HL-60 (cell line): ENCODE data around the gene ANKK1.

ENCODE experiments used
- DNase-seq, 2 experiments: peaks; one replicate each; pipeline ENCODE4 v3.0.0-alpha.2; 2010 to 2020; ENCODE audit warnings: low read depth in 1 of 2, low spot score in 1 of 2
- H3K27ac ChIP-seq: fragments of 250-450 bp; sonication (Bioruptor Pico); replicated peaks from 2 replicates; pipeline ENCODE4 v1.5.1; 2020; ENCODE audit warnings: mild to moderate bottlenecking, moderate library complexity
- H3K27me3 ChIP-seq: fragments of 250-450 bp; sonication (Bioruptor Pico); 2 replicates; pipeline ENCODE4 v1.5.1; 2021; ENCODE audit warnings: mild to moderate bottlenecking, moderate library complexity; ENCODE audit not compliant: insufficient read depth, poor library complexity, severe bottlenecking
- H3K4me3 ChIP-seq: replicated peaks from 2 replicates; pipeline ENCODE4 v1.5.1; 2011; ENCODE audit warnings: mild to moderate bottlenecking, control low read depth, low read length; ENCODE audit not compliant: insufficient read depth
- CTCF ChIP-seq: IDR thresholded peaks from one replicate; pipeline ENCODE4 v1.5.1; 2011; ENCODE audit warnings: low read length, control low read depth, inconsistent platforms; ENCODE audit not compliant: insufficient read depth
- GABPA ChIP-seq: IDR thresholded peaks from 2 replicates; pipeline ENCODE4 v1.6.1; 2012; ENCODE audit warnings: low read depth
- POLR2AphosphoS5 ChIP-seq: IDR thresholded peaks from 2 replicates; pipeline ENCODE4 v1.6.1; 2012; ENCODE audit warnings: low read depth
- REST ChIP-seq: IDR thresholded peaks from 2 replicates; pipeline ENCODE4 v1.6.1; 2012; ENCODE audit warnings: low read depth; ENCODE audit not compliant: insufficient replicate concordance
- SPI1 ChIP-seq: IDR thresholded peaks from 2 replicates; pipeline ENCODE4 v1.6.1; 2012; ENCODE audit warnings: low read depth, mild to moderate bottlenecking, borderline replicate concordance

ANKK1 gene

GRCh38 chr11:113363406-113363805 lies 24.2 kb upstream of the ANKK1 start:
- Histone ChIP-seq H3K27me3 (no peaks in the 10 kb centered on the region), H3K4me3 (no peak overlapping the region), H3K27ac (no peak overlapping the region)
- no peak for DNase-seq
- no peak for TF ChIP-seq GABPA
- TF ChIP-seq REST: no peak
- no peak for TF ChIP-seq POLR2AphosphoS5
- no peak for TF ChIP-seq SPI1
- no peak for TF ChIP-seq CTCF

- no peak overlapping the region for H3K4me3 ChIP-seq
- H3K27ac ChIP-seq: no peak overlapping the region
- H3K27me3 ChIP-seq: no peaks in the 10 kb centered on the region
- DNase-seq: no peak
- TF ChIP-seq GABPA (no peak), REST (no peak), SPI1 (no peak), POLR2AphosphoS5 (no peak), CTCF (no peak)
These were observed 23.5 kb upstream of the ANKK1 start for GRCh38 chr11:113363996-113364641.

GRCh38 chr11:113365895-113366294 lies 21.7 kb upstream of the ANKK1 start:
- DNase-seq: no peak
- H3K27me3 ChIP-seq: no peaks in the 10 kb centered on the region
- no peak overlapping the region for H3K27ac ChIP-seq
- H3K4me3 ChIP-seq: no peak overlapping the region
- no peak for TF ChIP-seq POLR2AphosphoS5
- TF ChIP-seq REST: no peak
- no peak for TF ChIP-seq SPI1
- no peak for TF ChIP-seq CTCF
- no peak for TF ChIP-seq GABPA
